ENCODE measurements around the gene PCCA.

PCCA gene

DNA sequence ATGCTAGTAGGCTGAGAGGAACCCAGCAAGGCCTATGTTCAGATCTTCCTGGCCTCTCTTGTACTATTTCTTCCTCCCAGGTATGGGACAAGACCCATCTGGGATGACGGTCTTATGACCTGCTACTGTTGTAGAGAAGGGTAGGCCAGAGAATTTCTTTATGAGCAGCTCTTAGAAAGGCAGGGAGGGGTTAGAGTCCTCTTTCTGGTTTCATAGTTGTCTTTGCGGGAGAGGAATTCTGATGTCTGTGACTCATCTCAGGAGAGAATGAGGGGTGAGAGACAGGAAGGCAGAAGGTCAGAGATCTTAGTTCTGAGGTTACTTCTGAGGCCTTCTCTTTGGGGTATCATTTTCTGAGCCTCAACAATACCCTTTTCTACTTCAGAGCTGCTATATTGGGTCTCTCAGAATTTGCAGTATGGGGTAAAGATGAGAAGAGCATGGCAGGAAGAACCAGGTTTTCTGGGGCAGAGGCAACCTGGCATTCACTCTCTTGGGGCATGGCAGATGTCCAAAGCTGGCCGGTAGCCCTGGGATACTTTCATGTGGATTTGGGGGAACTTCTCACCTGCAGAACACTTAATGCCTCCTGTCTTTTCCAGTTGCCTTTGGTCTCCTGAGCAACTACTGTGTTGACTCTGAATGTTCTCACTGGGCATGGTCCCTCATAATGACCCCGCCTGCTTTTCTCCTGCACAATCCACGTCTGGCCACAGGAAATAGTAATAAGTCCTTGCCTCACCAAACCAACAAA, 345.3 kb downstream of the PCCA start:
- DNase-seq: no peak

DNA sequence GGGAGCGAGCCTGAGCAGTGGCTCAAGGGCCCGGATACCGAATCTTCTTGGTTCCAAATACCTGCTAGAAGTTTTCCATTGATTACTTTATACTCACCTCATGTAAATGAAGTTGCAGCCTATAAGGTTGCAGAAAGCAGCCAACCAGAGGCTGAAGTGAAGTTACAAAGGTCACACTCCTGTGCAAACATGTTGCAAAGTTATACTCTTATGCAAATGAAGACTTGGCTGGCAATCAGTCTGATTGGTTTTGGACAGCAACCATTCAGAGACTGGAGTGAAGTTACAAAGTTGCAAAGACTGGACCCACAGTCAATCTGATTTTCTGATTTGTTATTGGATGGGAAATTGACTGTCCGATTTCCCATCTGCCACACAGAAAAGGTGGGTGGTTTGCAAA, 347.2 kb downstream of the PCCA start:
- DNase-seq: no peak

DNA sequence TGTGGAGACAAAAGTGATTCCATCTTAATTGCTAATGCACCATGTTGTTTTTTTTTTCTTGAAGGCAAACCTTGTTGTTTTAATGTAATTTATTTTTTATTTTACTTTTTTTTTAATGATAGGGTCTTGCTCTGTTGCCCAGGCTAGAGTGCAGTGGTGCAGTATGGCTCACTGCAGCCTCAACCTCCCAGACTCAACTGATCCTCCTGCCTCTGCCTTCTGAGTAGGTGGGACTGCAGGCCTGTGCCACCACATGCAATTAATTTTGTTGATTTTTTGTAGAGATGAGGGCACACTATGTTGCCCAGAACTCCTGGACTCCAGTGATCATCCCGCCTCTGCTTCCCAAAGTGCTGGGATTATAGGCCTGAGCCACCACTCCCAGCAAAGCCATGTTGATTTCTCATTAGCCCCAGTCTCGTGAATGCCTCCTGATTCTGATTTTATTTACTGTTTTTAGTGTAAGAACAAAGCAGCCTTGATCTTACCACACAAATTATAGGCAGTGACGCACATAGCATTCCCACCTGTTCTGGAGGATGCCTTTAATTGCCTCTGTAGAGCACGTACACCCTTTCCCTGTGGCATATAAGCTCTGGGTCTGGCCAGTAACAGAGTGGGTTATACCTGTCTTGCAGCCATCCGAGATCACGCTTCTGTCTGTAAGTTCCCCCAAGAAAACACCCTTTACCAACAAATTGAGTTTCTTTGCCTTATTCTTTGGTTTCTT, 349.3 kb downstream of the PCCA start:
- no peak for DNase-seq

DNA sequence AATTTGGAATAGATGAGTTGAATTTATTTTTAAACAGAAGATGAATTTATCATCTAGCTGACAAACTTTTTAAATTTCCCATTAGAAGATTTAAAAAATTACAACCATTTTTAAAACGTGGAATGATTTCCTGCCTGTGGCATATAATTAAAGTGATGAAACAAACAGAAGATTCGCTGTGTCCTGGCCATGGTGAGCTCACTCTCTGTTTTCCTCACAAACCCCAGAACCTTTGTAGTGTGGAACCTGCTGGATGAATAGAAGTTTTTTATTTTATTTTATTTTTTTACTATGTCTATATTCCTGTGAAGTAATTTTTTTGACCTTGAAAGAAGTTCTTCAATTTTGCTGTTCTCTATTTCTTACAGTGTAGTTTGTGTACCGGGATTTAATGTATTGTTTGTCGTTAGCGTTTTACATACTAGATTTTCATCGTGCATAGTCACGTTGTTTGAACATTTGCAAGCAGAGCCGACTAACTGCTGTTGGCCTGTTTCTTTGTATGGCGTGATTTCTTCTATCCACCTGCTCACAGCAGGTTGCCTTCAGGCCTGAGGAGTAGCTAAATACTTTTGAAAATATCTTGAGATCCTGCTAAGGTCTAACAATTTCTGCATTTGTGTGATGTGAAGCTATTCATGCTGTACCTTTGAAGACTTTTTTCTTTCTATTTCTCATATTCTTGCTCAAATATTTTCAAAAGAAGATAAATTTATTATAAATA, 350.5 kb downstream of the PCCA start:
- no peak for DNase-seq

DNA sequence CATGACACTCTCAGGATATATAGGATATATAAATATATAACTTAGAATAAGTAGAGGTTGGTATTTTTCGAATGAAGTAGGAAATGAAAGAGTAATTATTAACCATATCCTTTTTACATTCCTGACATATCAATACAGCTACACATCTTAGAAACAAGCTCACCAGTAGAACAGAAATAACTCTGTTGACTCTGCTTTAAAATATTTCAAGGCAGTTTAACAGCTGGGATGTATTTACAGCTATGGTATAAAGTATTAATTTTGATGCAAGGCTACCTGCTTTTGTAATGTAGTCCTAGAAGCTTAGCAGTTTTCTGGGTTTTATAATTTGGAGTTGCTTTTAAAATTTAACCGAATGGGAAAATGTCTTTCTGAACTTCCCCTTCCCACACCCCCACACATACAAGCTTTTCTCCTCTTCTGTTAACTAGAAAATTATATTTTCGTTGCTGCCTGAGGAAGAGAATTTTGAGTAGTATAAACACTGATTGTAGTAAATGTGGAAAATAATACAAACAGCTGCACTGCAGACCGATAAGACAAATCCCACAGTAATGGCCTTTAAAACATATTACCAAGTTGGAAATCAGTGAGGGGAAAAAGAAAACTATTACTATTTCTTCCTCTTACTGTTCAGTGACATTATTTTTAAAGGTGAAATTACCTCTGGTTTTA, 352.0 kb downstream of the PCCA start:
- DNase-seq: no peak

DNA sequence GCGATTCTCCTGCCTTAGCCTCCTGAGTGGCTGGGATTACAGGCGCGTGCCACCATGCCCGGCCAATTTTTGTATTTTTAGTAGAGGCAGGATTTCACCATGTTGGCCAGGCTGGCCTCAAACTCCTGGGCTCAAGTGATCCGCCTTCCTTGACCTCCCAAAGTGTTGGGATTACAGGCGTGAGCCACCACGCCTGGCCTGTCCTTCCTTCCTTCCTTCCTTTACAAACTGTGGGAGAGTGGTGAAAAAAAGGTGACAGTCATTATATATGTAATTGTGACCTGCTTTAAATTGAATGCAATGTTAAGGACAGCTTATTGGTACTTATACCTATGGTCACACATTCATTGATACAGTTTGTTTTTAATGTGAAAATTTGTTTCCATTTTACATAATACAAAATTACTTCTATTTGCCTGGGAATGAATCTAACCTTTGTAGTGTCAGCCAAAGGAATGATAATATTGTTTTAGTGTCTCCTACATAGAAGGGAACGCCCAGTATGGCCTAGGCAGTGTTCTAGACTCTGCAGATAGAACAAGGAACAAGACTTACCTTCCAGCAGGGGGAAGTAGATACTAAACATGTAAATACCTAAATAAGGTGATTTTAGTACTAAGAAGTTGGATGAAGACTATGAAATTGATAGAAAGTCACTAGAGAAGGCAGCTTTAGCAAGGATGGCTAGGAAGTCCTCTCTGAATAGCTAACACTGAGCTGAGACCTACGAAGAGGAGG, 353.4 kb downstream of the PCCA start:
- DNase-seq: no peak

DNA sequence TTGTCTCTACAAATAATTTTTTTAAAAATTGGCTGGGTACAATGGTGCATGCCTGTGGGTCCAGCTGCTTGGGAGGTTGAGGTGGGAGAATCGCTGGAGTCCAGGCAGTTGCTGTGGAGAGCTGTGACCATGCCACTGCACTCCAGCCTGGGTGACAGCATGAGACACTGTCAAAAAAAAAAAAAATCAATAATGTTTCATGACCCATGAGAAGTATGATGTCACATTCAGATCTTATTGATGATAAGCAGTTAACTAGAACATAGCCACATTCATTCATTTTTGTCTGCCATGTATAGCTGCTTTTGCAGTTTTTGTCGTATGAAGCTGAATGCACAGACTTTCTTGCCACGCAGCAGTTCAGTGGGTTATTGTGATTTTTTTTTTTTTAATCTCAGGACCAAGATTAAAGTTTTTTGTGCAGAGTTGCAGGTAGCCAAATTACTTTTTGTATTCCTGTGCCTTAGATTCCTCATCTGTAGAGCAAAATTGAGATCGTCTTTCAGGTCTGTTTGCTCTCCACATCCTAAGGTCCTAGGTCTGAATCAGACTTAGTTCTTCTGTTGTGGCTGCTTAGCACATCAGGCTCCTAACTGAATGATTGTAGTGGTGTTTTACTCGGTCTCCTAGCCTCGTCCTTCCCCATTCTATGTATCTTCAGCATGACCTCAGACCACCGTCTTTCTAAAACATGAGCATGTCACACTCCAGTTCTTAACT, 354.5 kb downstream of the PCCA start:
- DNase-seq: no peak

DNA sequence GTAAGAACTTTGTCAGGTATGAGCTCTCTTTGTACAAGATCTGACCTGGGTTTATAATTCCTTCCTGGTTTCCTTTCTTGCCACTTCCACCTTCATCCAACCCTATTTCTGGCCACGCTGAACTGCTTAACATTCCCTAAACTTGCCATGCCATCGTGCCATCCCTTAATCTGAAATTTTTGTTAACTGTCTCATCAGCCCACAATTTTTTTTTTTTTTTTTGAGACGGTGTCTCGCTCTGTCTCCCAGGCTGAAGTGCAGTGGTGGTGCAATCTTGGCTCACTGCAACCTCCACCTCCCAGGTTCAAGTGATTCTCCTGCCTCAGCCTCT, 355.1 kb downstream of the PCCA start:
- DNase-seq: no peak

DNA sequence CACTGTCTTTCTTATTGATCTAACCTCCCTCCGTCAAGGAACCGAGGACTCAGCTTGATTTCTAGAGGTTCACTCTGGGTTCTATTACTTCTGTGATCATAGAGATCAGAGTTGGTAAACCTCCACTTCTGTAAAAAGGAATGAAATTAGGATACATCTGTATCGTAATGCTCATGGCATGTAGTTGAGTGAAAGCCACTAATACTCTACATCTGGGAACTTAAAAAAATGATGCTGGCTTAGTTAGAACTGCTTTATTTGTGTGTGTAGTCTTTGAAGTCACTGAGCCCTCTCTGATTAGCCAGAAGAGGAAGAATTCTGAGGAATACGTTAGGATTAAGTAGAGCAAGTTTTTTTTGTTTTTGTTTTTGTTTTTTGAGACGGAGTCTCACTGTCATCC, 358.9 kb downstream of the PCCA start:
- DNase-seq: no peak

DNA sequence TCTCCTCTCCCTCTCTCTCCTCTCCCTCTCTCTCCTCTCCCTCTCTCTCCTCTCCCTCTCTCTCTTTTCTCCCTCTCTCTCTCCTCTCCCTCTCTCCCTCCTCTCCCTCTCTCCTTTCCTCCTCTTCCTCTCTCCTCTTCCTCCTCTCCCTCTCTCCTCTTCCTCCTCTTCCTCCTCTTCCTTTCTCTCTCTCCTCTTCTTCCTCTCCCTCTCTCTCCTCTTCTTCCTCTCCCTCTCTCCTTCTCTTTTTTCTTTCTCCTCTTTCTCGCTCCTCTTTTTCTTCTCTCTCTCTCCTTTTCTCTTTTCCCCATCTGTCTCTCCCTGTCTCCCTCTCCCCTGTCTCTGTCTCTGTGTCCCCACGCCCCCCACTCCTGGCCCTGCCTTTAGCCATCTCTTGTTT, 363.0 kb downstream of the PCCA start:
- DNase-seq: no peak

DNA sequence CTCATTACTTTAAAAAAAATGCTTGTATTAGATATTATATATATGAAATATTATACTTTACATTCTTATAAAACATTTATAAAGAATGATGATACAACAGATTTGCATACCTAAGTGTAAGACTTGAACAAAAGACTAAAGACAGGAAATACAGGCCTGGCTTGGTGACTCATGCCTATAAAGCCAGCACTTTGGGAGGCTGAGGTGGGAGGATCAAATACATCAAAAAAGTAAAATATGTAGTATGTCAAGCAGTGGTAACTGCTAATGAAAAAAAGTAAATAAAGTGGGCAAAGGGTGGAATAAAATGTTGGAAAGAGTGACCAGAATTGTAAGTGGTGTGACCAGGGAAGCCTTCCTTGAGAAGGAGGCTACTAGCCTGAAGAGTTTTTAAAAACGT, 366.0 kb downstream of the PCCA start:
- no peak for DNase-seq

DNA sequence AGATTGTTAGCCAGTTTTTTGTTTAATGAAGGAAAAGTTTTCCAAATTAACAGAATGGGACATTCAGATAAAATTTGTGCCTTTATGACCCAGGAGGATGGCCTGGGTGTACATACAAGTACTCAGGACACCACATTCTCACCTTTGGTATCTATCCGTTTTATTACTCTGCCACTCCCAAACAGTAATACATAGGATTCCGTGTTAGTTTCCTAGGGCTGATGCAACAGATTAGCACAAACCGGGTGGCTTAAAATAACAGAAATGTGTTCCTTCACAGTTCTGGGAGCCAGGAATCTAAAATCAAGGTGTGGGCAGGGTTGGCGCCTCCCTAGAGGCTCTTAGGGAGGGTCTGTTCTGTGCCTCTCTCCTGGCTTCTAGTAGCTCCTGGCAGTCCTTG, 369.8 kb downstream of the PCCA start:
- DNase-seq: no peak

DNA sequence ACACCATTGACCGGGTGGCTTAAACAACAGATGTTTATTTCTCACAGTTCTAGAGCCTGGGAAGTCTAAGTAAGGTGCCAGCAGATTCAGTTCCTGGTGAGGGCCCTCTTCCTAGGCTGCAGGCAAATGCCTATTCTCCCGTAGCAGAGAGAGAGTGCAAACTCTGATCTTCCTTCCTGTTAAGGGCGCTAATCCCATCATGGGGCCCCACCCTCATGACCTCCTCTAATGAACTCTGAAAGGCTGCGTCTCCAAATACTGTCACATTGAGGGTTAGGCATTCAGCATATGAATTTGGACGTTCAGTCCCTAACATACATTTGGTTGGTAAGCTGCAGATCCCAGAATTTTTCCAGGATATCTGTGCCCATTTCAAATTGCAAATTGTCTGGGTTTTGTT, 370.9 kb downstream of the PCCA start:
- DNase-seq: no peak

DNA sequence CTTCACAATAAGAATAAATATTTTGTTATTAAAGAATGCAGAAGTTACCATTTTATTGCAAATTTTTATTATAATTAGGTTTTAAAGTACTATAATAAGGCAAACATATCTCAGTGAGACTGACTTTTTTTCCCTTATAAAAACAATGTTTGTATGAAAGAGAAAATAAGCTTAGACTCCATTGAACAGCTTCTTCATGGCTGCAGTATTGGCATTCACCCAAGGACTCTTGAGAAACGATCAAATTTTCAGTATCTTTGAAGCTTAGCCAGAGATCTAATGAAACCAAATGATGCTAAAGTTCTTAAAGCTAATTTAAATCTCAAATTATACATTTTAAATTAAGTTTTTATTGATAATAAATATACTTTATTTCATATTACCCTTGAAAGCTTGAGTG, 371.4 kb downstream of the PCCA start:
- DNase-seq: no peak

DNA sequence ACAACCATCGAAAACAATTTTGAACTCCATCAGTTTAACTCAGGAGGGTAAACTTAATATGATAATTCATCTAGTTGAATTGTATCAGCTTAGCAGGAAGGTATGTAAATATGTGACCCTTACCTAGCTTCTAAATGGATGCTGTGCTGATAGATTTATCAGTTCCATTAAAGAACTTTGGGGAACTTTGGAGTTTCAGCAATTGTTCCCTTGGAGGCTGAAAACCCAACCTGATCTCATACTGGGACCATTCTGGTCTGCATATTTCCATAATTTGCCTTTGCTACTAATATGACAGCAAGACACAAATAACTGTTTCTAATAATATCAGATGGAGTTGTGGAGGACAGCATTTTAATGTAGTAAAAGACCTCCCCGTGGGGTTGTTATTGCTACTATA, 371.9 kb downstream of the PCCA start:
- no peak for DNase-seq

DNA sequence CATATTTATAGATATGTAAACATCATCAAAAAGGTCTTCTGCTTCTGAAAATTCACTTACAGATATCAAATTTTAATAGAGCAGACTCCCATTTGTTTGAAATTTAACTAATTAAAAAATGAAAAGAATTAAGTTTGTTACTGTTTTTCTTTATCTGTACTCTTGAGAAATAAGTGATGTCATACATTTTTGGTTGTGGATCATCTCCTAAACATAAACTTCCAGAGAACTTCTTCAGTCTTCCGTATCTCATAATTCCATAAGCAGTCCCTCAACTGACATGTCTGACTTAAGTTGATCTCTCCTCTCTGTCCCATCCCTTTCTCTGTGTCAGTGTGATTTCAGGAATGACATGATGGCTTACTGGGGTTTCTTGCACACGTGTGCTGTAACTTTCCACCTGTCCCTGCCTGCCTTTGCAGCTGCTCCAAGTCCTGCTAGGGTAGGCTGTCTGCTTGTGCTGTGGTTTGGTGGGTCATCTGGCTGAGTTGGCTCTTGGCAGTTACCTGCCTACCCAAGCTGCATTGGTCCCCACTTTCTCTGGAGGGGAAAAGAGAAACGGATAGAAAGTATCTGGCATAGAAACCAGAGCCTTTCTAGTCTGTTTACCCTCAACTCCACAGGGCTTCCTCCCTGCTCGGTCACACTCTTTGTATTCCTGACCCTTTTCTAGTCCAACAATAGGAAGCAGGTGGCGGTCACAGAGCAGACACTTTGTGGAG, 372.6 kb downstream of the PCCA start:
- DNase-seq: no peak

DNA sequence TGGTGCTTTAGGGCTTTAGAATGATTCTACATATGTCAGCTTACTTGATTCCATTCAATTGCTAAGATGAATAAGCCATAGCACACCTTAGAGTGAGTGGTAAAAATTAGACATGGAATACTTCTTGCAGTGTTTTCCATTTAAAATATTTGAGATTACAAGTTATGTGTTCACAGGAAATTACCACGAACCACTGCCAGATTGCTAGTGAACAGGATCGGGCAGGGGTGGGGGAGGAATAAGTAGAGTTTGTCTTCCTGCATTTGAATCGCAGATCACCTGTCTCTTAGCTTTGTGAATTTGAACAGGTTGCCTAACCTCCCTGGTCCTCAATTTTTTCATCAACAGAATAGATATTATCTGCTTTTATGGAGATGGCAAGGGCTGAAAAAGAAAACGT, 375.1 kb downstream of the PCCA start:
- no peak for DNase-seq

DNA sequence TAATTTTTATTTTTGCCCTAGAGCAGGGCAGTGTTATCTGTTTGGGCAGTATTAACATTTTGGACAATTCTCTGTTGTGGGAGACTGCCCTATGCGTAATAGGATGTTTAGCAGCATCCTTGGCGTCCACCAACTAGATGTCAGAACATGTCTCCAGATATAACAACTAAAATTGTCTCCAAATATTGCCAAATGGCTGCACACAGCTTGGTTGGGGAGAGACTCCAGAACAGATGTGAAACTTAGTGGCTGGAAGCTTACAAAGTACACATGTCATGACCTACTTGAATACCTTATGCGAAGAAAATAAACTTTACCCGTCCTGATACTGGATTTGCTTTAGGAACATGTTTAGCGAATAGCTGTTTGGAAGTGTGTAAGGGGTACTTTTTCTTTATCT, 376.7 kb downstream of the PCCA start:
- no peak for DNase-seq

DNA sequence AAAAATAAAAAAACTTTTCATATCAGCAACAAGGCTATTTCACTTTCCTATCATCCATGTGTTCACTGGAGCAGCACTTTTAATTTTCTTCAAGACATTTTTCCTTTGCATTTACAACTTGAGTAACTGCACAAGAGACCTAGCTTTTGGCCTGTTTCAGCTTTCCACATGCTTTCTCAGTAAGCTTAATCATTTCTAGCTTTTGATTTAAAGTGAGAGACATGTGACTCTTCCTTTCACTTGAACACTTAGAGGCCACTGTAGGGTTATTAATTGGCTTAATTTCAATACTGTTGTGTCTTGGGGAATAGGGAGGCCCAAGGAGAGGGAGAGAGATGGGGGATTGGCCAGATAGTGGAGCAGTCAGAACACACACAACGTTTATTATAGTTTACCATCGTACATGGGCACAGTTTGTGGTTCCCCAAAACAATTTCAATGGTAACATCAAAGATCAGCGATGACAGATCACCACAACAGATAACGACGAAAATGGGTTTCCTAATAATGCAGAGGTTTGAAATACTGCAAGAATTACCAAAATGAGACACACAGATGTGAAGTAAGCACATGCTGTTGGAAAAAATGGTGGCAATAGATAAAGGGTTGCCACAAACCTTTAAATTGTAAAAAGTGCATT, 382.1 kb downstream of the PCCA start:
- no peak for DNase-seq

DNA sequence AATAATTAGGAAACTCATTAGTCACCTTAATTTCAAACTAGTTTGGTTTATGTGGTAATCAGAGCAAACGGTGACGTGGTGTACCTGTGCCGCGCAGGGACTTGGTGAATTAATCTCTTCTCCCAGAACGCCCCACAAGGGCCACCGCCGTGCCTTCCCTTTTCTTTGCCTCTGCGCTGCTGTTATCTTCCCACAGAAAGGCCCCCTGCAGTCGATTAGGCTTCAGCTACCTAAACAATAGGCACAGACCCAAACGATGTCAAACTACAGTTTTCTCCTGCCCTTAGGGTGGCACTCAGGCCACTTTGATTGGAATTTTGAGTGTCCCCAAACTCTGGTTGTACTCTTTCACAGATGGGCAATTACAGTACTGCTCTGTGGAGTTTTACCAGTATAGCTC, 384.2 kb downstream of the PCCA start:
- no peak for DNase-seq

DNA sequence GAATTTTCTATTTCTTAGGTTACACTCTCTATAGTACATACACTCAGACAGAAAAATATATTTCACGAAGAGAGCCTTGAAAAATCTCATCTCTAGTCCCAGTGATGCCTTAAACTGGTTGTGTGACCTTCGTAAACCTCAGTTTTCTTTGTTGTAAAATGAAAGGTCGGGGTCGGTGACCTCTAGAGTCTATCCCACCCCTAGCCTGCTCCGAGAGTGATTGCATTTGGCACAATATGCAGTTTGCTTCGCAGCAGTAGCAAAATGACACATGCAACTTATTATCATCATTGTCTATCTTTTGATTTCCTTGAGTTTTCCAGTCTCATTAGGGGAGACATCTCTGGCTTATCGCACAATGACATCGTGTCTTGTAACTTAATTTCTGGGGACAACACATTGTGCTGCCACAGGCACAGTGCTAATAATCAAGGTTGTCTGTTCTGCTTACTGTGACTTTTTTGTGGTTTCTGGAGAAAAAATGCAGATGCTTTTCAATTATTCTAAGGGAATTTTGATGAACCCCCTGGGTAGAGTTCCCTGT, 384.7 kb downstream of the PCCA start:
- DNase-seq: no peak

Data from activated effector memory CD4-positive, alpha-beta T cell treated with anti-CD3 and anti-CD28 coated beads, Interleukin-2, amount 50 U/mL, for 16 hours (primary cell).